Head of caudate nucleus (tissue), 42 donors: ENCODE measurements around the gene POLR2A.
A peak's percentile ranks its signal among the peaks of the same experiment; 100 is the strongest.

Experiments
- DNase-seq, 42 donors: peaks; one replicate each; pipeline versions ENCODE4 v3.0.0 to v3.0.0-alpha.2; 2020 to 2021; ENCODE audit warnings: mixed read lengths in 7 of 42
- intact Hi-C: fragments of 100-400 bp; cut with DNase I; formaldehyde crosslinking; loops from one replicate; pipeline ENCODE4 v1.15.0; 2022

The POLR2A gene

DNA sequence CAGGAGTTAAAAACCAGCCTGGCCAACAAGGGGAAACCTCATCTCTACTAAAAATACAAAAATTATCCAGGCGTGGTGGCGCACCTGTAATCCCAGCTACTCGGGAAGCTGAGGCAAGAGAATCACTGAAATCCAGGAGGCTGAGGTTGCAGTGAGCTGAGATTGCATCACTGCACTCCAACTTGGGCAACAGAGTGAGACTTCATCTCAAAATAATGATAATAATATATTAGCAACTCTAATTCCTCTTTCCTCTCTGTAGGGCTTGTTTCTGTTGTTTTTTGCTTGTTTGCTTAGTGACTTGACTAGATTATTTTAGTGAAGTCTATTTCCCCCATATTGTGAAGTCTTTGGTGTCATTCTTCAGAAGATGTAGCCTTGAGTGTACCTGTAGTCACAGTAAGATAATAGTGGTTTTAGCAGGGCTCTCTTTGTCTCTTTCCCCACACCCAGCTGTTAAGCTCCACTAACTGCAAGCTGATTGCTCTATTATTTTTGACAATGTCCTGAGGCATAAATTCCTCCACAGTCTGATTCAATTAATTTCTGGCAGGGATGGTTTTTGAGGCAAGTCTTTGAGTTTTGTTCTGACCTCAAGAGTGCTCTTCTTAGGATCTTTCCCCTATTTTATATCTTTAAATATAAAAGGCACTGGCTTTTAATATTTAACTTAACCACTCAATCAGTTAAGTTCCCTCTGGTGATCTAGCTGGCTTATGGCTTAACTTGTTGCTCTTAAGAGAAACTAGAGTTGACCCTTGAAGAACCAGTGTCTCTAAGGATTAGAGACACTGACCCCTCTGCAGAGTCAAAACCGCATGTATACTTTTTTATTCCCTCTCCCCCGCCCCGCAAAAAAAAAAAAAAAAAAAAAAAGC, 46.1 kb downstream of the POLR2A start:
- intact Hi-C loops, result no loop called here
- no peak for DNase-seq

DNA sequence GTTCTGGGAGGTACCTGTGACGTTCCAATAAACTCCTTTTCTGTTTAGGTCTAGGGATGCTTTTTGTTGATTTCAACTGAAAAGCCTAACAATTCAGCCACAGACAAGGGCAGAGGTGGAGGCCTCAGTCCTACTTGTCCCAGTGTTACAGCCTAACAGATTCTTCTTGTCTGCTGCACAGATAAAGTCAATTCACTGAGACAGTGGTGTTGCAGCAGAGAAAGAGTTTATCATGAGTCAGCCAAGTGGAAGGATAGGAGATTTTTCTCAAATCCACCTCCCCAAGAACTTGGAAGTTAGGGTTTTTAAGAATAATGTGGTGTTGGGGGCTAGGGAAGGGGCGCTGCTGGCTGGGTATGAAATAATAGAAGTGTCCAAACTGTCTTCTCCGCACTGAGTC, 53.9 kb downstream of the POLR2A start:
- intact Hi-C loops, result no loop called here
- DNase-seq, result no peak

DNA sequence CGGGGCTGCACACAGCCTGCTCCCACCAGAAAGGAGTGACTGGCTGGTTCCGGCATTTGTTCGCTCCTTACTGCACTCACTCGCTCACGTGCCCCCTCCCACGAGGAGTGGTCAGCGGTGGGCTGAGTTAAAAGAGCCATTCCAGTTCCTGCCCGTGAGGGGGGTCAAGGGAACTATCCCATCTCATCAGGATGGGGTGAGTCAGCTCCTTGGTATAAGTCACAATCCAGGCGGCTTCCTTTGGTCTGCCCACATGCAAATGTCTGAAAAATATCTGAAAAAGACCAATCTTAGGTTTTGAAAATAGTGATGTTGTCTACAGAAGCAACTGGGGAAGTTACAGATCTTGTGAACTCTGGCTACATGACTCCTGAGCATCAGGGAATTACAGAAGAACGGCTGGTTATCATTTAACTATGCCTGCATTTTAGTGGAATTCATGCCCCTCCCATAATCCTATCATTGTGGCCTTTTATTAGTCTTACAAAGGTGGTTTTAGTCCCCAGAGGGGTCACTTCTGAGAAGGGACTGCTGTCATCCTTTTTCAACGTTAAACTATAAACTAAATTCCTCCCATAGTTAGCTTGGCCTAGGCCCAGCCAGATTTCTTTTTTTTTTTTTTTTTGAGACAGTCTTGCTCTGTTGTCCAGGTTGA, 54.9 kb downstream of the POLR2A start:
- no peak for DNase-seq
- intact Hi-C loops, result no loop called here

DNA sequence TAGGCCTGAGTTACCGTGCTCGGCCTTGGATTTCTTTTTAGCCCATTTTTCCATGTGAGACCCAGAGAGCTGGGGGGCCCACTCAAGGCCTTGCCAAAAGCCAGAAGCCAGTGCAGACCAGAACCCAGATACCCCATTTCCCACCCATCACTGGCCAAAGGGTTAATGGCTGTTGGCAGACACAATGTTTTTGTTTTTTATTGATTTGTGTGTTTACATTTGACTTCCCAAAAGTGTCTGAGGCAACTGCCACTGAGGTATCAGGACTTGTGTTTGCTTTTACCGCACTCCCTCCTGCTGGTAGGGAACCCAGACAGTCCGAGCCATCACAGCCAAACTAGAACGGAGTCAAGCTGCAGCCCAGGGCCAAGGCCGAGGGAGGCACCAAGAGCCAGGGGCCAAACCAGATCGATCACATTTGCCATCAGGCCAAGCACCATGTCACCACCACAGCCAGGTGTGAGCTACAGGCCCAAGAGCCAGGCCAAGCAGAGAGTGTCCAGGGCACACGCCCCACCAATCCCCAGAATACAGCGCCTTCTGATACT, 57.0 kb downstream of the POLR2A start:
- DNase-seq, result no peak
- intact Hi-C loops, result no loop called here

- peak in 9 of 42 donors; percentile 21 to 55 (median 28) for DNase-seq
- intact Hi-C loops, result no loop called here
Observed at GRCh38 chr17:7544911-7545310, 60.7 kb downstream of the POLR2A start.

GRCh38 chr17:7548585-7549400, 64.6 kb downstream of the POLR2A start, which contains the start of gene TNFSF12:
TSS of gene TNFSF12 (plus strand) at chr17:7549058. CDS start at chr17:7549154, 96 bp downstream.
- DNase-seq, result peak in 41 of 42 donors; percentile 18 to 83 (median 66)
- intact Hi-C loops, result no loop called here
